ENCODE measurements around the gene POLE2.
A peak's percentile ranks its signal among the peaks of the same experiment; 100 is the strongest.
"Not testable (repeated sequence)": the region's sequence is repeated elsewhere in the genome, so short reads cannot be mapped to it uniquely, and the experiment has no call there.

The POLE2 gene

GRCh38 chr14:49619273-49619672, 68.7 kb downstream of the POLE2 start:
- not testable (repeated sequence) for DNase-seq

GRCh38 chr14:49617852-49618519, 70.0 kb downstream of the POLE2 start:
- DNase-seq, result no peak

GRCh38 chr14:49615776-49616175, 72.2 kb downstream of the POLE2 start:
- DNase-seq, result no peak

GRCh38 chr14:49614196-49614595, 73.8 kb downstream of the POLE2 start:
- DNase-seq, result no peak

- no peak for DNase-seq
These were observed 75.3 kb downstream of the POLE2 start for GRCh38 chr14:49612671-49613070.

- no peak for DNase-seq
These were observed 75.8 kb downstream of the POLE2 start for GRCh38 chr14:49612251-49612650.

- DNase-seq, result no peak
These were observed 80.4 kb downstream of the POLE2 start for GRCh38 chr14:49607583-49607982.

GRCh38 chr14:49598485-49599300, 89.3 kb downstream of the POLE2 start, which contains the start of gene LRR1:
Gene LRR1, plus strand, starts transcription at chr14:49598940. Its CDS starts 81 bp downstream, at chr14:49599021.
- peak; percentile 81 for DNase-seq

GRCh38 chr14:49598189-49598484, 89.9 kb downstream of the POLE2 start:
- DNase-seq, result no peak

GRCh38 chr14:49594347-49595091, 93.5 kb downstream of the POLE2 start:
- DNase-seq, result no peak
